HG03025 (cell line): ENCODE results near the gene CD200R1L.

ENCODE experiments used
- ATAC-seq: cut with Tn5 transposase; IDR thresholded peaks from one replicate; pipeline ENCODE4 v1.9.1; 2021; ENCODE audit warnings: mild to moderate bottlenecking, moderate library complexity; ENCODE audit not compliant: unreplicated experiment, low FRiP score

CD200R1L gene

DNA sequence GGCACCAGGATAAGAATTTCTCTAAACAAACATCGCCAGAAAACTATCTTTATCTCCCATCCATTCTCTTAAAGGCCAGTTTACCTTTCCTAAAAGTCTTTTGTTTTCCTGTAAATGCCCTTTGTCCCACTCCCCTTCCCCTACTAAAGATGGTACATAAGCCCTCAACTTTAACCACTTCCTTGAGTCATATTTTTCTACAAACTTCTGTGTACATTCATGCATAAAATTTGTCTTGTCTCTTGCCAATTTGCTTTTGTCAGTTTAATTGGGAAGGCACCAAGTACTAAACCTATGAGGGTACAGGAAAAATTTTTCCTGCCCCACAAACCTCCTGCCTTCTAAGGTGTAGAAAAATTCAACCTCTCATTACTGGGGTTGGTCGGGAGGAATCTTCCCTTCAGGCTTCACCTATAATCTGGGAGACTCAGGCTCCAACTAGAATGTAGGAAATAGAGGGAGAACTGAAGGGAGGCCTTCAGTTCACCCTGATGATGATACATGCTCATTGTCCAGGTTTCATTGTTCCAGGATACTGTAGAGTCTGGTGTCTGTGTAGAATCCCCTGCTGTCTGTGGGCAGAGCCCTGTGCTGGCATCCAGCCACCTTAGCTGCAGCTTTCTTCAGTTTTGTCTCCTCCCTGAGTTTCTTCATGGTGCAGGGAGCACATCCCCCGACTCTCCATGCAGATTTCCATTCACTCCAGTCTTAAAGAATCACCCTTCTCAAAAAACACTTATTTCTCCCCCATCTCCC lies 53.2 kb downstream of the CD200R1L start:
- ATAC-seq, result no peak

DNA sequence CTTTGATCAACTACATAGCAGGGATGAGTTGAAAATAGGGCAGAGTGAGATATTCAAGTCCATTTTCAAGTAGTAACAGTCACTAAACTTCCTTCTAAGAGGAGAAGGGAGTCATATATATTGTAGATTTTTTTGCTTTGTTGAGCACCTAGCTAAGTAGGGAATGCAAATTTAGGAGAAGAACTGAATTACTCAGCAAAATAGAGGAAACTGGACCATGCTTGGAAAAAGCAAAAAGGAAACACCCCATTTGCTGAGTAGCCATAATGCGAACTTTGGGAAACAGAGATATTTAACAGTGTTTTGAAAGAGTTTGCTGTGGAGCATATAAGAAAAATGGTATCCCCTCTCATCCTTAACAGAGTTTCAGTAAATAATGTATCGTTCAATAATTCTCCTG lies 54.9 kb downstream of the CD200R1L start:
- no peak for ATAC-seq

DNA sequence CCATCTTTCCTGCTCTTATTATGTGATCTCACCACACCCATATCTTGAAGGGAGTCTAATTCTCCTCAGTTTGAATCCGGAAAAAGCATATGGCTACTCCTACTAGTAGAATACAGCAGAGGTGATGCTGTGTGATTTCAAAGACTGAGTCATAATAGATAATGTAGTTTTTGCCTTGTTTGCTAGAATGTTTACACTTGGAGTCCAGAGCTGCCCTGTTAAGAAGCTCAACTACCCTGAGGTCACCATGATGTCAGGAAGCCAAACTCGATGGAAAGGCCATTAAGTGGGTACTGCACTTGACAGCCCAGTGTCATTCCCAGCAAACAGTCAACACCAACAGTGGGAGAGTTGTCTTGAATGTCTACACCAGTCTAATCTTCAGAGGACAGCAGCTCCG lies 56.9 kb downstream of the CD200R1L start:
- ATAC-seq, result no peak

DNA sequence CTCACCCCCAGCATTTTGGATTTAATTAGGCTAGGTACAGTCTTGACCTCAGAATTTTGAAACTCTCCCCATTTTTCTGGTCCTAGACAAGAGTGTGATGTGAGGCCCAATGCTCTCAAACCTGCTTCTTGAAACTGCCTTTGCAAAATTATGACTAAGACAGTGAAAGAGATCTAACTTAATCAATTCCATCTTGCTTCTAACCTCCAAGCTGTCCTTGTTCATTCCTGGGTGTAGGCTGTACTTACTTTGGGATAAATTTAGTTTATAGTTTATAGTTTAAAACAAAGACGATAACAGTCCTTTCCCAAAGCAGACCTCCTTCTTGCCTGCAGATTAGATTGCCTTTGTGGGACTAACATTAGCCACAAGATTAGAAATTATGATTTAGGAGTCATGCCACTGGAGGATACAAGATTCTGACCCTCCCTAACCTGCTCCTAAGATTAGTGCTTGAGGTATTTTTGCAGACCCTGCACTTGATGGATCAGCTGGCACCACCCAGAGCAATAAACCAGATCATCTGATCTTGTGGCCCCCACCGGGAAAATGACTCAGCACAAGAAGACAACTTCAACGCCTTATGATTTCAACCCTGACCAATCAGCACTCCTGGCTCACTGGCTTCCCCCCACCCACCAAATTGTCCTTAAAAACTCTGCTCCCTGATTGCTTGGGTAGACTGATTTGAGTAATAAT lies 59.6 kb downstream of the CD200R1L start:
- ATAC-seq, result no peak

DNA sequence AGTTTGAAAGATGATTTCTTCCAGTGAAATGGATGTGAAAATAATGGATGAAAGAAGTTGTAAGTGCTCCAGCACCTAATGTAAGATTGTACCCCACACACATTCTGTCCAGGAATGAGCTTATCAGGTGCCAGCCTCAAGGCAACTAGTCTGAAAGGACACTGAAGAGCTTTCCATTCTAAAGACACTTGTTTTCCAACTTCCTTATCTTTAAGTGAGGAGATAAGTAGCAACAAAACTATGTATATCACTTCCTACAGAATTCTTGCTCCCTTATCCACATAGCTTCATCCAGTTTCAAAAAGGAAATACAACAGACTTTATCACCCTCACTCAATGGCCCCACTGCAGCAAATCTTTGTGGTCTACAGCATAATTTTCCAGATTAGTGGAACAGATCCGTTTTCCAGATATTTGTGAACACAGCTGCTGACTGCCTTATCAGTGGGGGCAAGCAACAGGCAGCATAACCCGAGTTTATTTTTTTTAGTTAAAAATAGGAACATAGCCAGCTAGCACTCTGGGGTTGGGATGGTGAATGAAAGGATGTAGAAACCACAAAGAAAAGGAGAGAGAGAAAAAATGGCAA lies 60.6 kb downstream of the CD200R1L start:
- ATAC-seq, result no peak

DNA sequence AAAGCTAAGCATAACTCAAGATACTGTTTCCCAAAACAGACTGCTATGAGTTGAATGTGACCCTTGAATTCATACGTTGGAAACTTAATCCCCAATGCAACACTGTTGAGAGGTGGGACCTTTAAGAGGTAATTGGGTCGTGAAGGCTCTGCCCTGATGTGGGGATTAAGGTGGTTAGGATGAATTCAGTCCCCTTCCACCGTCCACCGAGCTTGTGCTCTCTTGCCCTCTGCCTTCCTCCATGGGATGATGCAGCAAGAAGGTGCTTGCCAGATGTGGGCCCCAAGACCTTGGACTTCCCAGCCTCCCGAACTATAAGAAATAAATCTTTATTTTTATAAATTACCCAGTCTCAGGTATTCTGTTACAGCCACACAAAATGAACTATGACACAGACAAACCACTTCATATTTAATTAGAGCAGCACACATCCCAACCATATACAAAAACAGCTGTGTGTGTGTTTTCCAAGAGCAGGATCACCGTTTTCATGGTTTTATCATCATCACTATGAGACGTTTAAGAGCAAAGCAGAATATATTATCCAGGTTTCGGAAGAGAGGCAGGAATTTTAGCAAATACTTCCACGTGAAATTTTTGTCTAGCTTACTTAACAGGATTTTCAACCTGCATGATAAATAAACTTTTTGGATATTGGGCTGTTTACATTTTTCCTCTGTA lies 61.2 kb downstream of the CD200R1L start:
- ATAC-seq, result no peak

DNA sequence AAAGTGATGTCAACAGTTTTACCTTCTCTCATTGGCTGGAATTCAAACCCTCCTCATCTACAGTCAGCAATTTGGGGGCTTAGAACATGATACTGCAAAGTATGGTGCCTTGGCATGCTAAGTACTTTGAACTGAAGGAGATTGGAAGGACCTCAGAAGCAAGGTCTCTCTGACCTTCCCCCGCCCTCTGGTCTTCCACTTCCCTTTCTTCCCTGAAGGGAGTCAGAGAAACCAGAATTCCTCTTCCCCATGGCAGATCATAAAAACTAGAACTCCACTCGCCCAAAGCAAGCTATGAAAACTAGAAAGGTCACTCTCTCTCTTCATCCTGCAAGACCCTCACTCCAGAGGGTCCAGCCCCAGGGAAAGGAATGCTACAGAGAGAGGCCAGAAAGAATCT lies 64.2 kb downstream of the CD200R1L start:
- no peak for ATAC-seq

DNA sequence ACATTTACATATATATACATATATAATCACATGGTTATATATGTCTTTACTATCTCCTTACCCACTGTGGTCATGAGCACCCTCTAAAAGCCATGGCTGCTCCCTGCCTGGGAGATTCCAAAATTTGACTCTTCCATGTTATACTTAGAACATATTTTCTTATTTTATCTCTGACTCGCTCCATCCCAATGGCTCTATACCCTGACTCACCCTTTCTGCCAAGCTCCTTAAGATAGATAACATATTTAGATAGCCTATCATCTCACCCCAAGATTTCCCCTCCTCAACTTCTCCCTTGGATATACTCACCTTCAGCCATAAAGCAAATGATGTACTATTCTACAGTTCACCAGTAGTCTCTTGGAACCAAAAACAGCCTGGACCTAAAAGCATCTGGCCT lies 65.1 kb downstream of the CD200R1L start:
- no peak for ATAC-seq

DNA sequence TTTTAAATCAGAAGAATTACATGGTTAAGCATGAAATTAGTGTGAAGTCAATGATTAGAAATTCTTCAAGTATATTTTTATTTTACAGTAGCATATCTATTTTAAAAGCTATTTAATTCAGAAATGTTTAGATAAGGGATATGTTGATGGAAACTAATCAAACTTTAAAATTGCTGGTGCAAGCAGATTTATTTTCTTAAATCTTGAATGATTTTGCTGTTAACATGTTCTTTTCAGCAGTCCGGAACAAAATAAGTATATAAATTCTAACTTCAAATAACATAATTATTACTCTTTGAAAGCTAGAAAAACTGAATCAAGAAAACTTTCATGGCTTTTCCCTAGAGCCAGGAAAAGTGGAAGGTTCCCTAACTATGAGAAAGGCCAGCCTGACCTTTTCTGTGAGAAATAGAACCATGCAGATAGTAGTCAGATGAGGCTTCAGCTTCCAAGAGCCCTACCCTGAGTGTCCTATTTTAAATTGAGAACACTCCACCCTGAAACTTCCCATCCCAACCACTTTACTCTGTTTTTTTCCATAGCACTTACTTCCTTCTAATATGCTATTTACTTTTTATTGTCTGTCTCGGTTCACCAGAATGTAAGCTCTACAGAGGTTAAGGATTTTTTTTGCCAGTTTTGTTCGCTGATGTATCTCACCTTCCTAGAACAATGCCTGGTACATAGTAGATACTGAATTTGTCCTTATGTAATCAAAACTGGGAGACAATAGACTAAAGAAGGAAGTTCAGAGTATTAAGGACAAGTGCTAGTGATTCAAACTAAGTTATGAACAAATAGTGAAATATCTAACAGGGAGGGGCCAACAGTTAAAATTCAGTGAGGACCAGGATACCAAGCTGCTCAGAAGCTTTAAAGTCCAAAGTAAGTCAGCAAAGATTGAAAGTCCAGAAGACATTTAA lies 66.8 kb downstream of the CD200R1L start:
- ATAC-seq, result no peak

DNA sequence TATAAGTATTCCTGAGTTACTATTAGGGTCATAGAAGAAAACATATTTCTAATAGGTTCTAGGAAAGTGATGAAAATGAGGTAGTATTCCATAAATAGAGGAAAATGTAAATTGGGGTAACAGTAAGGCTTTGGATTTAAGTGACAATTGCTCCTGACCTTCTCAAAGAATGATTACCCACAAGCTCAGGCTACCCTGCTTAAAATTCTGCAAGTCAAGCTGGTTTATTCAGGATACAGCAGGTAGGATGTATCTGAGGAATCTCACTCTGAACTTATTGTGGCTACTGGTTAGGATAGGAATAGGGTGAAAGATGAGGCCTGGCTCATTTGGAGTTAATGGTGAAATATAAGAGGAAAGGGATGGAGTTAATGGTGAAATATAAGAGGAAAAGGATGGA lies 67.7 kb downstream of the CD200R1L start:
- no peak for ATAC-seq

DNA sequence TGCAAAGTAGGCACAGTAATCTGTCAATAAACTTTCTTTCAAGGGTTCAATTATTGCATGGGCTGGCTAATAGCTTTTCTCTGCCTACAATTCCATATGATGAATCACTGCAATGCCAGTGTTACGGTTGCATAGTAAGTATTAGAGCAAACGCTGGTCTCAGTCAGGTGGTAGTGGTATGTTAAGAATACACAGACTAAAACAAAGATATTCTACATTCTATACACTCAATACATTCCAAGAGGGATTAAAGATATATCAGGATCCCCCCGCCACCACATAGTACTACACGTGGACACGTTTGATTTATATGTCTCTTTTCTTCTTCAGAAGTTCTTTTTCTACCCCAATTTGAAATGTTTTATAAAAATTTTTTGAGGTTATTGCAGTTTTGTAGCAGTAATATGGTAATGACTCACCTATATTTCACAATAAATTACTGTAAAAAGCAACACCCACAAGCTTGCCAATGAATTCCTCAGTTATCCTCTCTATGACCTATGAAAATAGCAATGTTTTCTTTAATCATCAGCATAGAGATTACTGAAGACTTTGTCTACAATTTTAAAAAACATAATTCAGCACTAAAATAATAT lies 68.2 kb downstream of the CD200R1L start:
- ATAC-seq, result no peak

DNA sequence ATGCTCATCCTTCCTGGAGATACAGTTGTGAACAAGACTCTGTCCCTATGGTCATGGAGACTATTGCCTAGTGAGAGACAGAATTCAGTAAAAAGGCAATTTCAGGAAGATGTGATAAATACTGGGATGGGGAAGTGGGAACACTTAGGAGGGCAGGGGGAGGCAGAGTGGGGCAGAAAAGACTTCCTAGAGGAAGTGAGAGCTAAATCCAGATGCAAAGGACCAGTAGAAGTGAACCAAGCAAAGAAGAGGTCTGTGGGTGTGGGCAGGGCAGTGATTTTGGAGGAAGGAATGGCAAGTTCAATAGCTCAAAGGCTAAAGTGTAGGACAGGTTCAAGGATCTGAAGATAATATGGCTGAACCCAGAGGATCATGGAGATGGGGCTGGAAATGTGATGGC lies 68.9 kb downstream of the CD200R1L start:
- ATAC-seq, result no peak

DNA sequence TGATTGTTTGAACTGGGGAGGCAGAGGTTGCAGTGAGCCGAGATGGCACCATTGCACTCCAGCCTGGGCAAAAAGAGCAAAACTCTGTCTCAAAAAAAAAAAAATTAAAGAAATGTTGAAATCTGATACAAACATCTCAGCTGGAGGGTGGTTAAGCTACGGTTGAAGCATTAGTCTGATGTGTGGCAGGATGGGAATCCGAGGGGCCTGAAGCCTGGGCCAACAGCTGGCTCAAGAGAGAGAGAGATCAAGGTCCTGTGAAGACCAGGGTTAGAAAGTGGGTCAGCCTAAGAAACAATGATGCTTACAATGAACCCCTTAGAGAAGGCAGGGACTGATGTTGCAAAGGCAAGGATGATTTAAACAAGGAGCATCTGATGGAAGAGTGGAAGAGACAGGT lies 69.8 kb downstream of the CD200R1L start:
- ATAC-seq, result no peak

DNA sequence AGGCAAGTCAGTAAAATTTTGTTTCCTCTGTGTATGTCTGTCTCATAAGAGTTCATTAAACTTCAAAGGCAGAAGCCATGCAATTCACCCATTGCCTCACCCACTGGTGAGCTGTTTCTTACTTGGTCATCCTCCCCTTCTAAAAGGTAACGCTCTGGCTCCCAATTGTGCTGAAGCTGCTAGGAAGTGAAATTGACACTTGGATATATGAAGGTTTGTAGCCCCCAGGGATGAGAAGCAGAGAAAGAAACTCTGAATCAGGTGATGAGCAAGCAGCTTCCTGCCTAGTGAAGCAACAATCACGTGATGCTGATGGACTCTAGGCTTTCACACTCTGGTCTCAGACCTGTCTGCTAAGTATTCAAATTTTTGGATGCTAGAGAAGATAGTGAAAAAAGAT lies 70.7 kb downstream of the CD200R1L start:
- no peak for ATAC-seq

DNA sequence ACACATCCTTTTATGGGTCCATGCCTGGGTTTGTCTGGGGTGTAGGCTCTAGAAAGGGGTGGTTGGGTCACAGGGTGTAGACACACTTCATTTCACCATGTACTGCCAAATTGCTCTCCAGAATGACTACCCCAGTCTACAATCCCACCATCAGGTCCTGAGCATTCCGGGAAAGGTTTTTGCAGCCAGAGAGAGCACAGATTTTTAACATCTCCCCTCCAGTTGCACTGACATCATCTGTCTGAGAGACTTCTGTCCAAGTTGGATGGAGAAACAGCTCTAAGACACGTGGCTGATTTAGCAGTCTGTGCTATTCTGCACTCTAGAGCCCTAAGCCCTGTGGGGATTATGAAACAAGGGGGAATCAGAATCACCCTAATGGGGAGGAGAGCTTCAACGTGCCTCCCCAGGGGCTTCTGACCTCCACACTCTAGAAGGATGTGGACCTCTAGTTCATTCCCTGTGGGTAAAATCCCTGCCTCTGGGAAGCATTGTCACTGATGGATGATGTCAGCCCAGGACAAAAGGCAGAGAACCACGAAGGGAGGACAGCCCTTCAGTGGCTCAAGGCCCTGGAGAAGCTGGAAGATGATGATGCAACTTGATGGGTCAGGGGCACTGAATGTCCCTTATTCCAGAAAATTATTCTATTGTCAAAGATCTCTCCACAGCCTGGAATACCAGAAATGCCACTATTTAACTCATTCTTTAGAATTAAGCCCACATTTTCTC lies 71.5 kb downstream of the CD200R1L start:
- no peak for ATAC-seq

DNA sequence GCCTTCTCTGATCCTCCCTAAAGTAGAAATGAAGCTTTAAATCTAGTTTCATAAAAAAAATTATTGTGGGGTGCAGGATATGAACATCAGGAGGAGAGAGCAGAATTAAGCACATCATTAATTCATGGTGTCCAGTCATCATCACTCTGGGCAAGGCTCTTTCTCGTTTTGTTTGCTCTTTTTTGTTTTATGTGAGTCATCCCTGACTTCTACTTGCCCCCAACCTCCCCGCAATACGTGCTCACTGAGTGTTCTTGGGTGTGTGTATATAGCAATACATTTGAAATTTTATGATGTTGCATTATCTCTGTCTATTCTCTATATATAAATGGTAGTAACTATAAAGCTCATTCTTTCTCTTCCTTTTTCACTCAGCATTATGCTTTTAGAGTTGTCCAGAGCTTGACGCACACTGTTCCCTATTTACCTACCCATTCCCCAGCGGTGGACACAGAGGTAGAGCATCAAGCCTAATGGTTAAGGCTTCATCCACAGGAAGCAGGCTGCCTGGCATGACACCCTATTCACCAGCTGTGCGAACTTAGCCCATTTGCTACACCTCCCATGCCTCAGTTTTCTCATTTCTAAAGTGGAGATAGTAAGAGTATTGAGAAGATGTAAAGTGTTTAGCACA lies 72.3 kb downstream of the CD200R1L start:
- no peak for ATAC-seq

DNA sequence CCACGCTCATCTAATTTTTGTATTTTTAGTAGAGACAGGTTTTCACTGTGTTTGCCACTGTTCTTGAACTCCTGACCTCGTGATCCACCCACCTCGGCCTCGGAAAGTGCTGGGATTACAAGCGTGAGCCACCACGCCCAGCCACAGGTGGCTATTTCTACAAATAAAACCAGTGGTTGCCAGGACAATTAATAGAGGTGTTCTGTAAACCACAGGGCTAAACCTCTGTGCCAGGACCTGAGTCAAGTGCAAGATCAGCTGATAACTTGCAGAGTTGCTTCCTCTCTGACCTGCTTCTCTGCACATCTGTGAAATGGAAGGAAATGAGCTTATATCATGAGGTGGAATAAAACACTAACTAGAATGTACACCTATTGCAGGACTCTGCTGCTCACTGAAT lies 72.8 kb downstream of the CD200R1L start:
- ATAC-seq, result peak; percentile 51

DNA sequence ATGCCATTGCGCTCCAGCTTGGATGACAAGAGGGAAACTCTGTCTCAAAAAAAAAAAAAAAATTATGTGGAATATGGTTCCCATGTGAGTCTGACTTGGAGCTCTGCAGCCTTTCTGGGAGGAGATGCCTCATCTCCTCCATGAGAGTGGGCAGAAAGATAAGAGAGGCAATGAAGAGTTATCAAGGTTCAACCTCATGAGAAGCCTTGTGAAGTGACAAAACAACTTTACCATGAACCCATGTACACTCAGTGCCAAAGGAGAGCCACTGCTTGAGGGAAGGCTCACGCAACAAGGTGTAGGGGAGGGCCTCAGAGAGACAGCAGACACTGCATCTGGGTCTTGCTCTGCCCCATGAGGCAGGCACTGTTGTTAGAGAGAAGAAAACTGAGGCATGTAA lies 75.7 kb downstream of the CD200R1L start:
- ATAC-seq, result no peak
